ENCODE data around the gene L3MBTL4.
"Not testable (repeated sequence)": the region's sequence is repeated elsewhere in the genome, so short reads cannot be mapped to it uniquely, and the experiment has no call there.

The L3MBTL4 gene

DNA sequence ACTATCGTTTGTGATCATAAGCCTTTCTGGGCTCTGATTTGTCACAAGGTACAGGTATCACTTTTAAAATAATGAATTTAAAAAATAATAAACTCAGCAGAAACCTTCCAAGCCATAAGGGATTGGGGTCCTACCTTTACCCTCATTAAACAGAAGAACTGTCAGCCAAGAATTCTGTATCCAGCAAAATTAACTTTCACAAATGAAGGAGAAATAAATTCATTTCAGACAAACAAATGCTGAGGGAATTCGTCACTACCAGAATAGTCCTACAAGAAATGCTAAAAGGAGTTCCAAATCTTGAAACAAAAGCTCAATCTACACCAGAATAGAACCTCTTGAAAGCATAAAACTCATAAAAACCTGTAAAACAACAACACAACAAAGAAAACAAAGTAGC lies 25.7 kb downstream of the L3MBTL4 start:
- DNase-seq (ENCODE audit: insufficient read length, low spot score) (no peak), FAIRE-seq (no peak)
- TF ChIP-seq POLR2A (IDR thresholded peaks at IDR 0.05; ENCODE audit: low read depth, low read length), result no peak

DNA sequence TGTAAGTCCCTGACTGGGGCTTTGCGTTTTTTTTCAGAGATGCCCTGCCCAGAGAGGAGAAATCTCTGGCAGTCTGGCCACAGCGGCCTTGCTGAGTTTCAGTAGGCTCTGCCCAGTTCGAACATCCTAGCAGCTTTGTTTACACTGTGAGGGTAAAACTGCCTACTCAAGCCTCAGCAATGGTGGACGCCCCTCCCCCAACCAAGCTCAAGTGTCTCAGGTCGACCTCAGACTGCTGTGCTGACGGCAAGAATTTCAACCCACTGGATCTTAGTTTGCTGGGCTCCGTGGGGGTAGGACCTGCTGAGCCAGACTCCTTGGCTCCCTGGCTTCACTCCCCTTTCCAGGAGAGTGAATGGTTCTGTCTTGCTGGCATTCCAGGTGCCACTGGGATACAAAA lies 31.7 kb downstream of the L3MBTL4 start:
- FAIRE-seq, result no peak
- DNase-seq (ENCODE audit: insufficient read length, low spot score), result no peak

GRCh38 chr18:6377473-6377872 lies 37.2 kb downstream of the L3MBTL4 start:
- DNase-seq (ENCODE audit: insufficient read length, low spot score); FAIRE-seq: not testable (repeated sequence)

More for the DNA sequence above, 31.7 kb downstream of the L3MBTL4 start:
- no peak for TF ChIP-seq POLR2A (IDR thresholded peaks at IDR 0.05; ENCODE audit: low read depth, low read length)
- no peak for TF ChIP-seq POLR2AphosphoS5 (IDR thresholded peaks at IDR 0.05; ENCODE audit: low read depth, low read length)
- TF ChIP-seq PAX5 (IDR thresholded peaks at IDR 0.05; ENCODE audit: insufficient read depth, low read length, severe bottlenecking), result no peak
- no peak for TF ChIP-seq POU2F2 (IDR thresholded peaks at IDR 0.05; ENCODE audit: low read depth, low read length)
- no peak for TF ChIP-seq TAF1 (IDR thresholded peaks at IDR 0.05; ENCODE audit: low read depth, low read length)
- TF ChIP-seq SPI1 (IDR thresholded peaks at IDR 0.05; ENCODE audit: low read depth, low read length), result no peak

- FAIRE-seq (no peak), DNase-seq (ENCODE audit: insufficient read length, low spot score) (no peak)
- TF ChIP-seq POLR2AphosphoS5 (IDR thresholded peaks at IDR 0.05; ENCODE audit: low read depth, low read length) (no peak), PAX5 (IDR thresholded peaks at IDR 0.05; ENCODE audit: insufficient read depth, low read length, severe bottlenecking) (no peak), TAF1 (IDR thresholded peaks at IDR 0.05; ENCODE audit: low read depth, low read length) (no peak), SPI1 (IDR thresholded peaks at IDR 0.05; ENCODE audit: low read depth, low read length) (no peak), POU2F2 (IDR thresholded peaks at IDR 0.05; ENCODE audit: low read depth, low read length) (no peak), POLR2A (IDR thresholded peaks at IDR 0.05; ENCODE audit: low read depth, low read length) (no peak)
Observed at GRCh38 chr18:6376433-6377229, 38.1 kb downstream of the L3MBTL4 start.

- no peak for DNase-seq (ENCODE audit: insufficient read length, low spot score)
- no peak for FAIRE-seq
- TF ChIP-seq POLR2AphosphoS5 (IDR thresholded peaks at IDR 0.05; ENCODE audit: low read depth, low read length) (no peak), PAX5 (IDR thresholded peaks at IDR 0.05; ENCODE audit: insufficient read depth, low read length, severe bottlenecking) (no peak), TAF1 (IDR thresholded peaks at IDR 0.05; ENCODE audit: low read depth, low read length) (no peak), POLR2A (IDR thresholded peaks at IDR 0.05; ENCODE audit: low read depth, low read length) (no peak), POU2F2 (IDR thresholded peaks at IDR 0.05; ENCODE audit: low read depth, low read length) (no peak), SPI1 (IDR thresholded peaks at IDR 0.05; ENCODE audit: low read depth, low read length) (no peak)
Observed at GRCh38 chr18:6374935-6375529, 39.7 kb downstream of the L3MBTL4 start.

DNA sequence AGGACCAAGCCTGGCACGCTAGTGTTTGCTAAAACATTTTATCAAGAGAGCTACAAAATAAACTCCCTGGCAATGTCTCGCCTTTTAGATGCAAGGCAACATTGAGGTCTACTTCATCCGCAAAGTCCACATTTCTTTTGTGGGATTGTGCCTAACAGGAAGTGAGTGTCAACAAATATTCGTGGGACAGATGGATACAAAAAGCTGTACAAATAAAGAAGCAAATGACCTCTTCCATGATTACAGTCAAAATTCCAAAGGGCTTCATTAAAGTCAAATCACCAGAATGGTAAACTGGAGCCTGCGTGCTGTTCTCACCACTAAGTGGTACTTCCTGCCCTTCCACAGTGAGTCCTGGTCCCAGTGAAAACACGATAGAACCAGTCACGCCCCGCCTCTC lies 40.4 kb downstream of the L3MBTL4 start:
- no peak for DNase-seq (ENCODE audit: insufficient read length, low spot score)
- FAIRE-seq, result no peak
- no peak for TF ChIP-seq POU2F2 (IDR thresholded peaks at IDR 0.05; ENCODE audit: low read depth, low read length)
- no peak for TF ChIP-seq SPI1 (IDR thresholded peaks at IDR 0.05; ENCODE audit: low read depth, low read length)
- TF ChIP-seq POLR2A (IDR thresholded peaks at IDR 0.05; ENCODE audit: low read depth, low read length), result no peak
- no peak for TF ChIP-seq POLR2AphosphoS5 (IDR thresholded peaks at IDR 0.05; ENCODE audit: low read depth, low read length)
- no peak for TF ChIP-seq PAX5 (IDR thresholded peaks at IDR 0.05; ENCODE audit: insufficient read depth, low read length, severe bottlenecking)
- TF ChIP-seq TAF1 (IDR thresholded peaks at IDR 0.05; ENCODE audit: low read depth, low read length), result no peak

- FAIRE-seq, result no peak
- TF ChIP-seq SPI1 (IDR thresholded peaks at IDR 0.05; ENCODE audit: low read depth, low read length) (no peak), TAF1 (IDR thresholded peaks at IDR 0.05; ENCODE audit: low read depth, low read length) (no peak), POLR2A (IDR thresholded peaks at IDR 0.05; ENCODE audit: low read depth, low read length) (no peak), POLR2AphosphoS5 (IDR thresholded peaks at IDR 0.05; ENCODE audit: low read depth, low read length) (no peak), POU2F2 (IDR thresholded peaks at IDR 0.05; ENCODE audit: low read depth, low read length) (no peak), PAX5 (IDR thresholded peaks at IDR 0.05; ENCODE audit: insufficient read depth, low read length, severe bottlenecking) (no peak)
- DNase-seq (ENCODE audit: insufficient read length, low spot score), result no peak
Observed at GRCh38 chr18:6373187-6373586, 41.5 kb downstream of the L3MBTL4 start.

GRCh38 chr18:6370886-6371635 lies 43.6 kb downstream of the L3MBTL4 start:
- FAIRE-seq, result no peak

DNA sequence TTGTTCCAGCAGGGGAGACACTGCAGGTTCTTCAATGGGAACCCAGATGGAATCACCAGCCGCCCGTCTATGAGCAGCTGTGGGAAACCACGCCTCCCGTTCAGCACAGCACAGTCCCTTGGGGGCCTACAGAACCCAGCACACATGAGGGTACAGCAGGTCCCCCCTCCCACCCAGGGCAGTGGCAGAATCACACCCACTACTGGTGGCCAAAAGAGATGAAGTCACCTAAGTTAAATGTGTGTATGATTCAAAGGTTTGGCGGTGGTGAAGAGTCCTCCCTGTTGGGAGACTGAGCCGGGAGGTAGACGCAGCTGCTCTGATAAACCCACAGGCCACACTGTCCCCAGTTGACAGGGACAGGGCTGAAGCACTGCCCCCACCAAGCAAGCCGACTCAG lies 44.3 kb downstream of the L3MBTL4 start:
- DNase-seq (ENCODE audit: insufficient read length, low spot score), result no peak
- no peak for TF ChIP-seq TAF1 (IDR thresholded peaks at IDR 0.05; ENCODE audit: low read depth, low read length)
- TF ChIP-seq SPI1 (IDR thresholded peaks at IDR 0.05; ENCODE audit: low read depth, low read length), result no peak
- TF ChIP-seq POLR2AphosphoS5 (IDR thresholded peaks at IDR 0.05; ENCODE audit: low read depth, low read length), result no peak
- no peak for TF ChIP-seq POLR2A (IDR thresholded peaks at IDR 0.05; ENCODE audit: low read depth, low read length)
- TF ChIP-seq POU2F2 (IDR thresholded peaks at IDR 0.05; ENCODE audit: low read depth, low read length), result no peak
- TF ChIP-seq PAX5 (IDR thresholded peaks at IDR 0.05; ENCODE audit: insufficient read depth, low read length, severe bottlenecking), result no peak
- FAIRE-seq, result no peak

More at GRCh38 chr18:6370886-6371635, 43.6 kb downstream of the L3MBTL4 start:
- no peak for TF ChIP-seq TAF1 (IDR thresholded peaks at IDR 0.05; ENCODE audit: low read depth, low read length)
- no peak for DNase-seq (ENCODE audit: insufficient read length, low spot score)

GRCh38 chr18:6368017-6368416 lies 46.7 kb downstream of the L3MBTL4 start:
- no peak for FAIRE-seq
- no peak for TF ChIP-seq TAF1 (IDR thresholded peaks at IDR 0.05; ENCODE audit: low read depth, low read length)
- no peak for TF ChIP-seq PAX5 (IDR thresholded peaks at IDR 0.05; ENCODE audit: insufficient read depth, low read length, severe bottlenecking)
- no peak for TF ChIP-seq POU2F2 (IDR thresholded peaks at IDR 0.05; ENCODE audit: low read depth, low read length)
- no peak for TF ChIP-seq POLR2AphosphoS5 (IDR thresholded peaks at IDR 0.05; ENCODE audit: low read depth, low read length)
- no peak for TF ChIP-seq POLR2A (IDR thresholded peaks at IDR 0.05; ENCODE audit: low read depth, low read length)
- no peak for TF ChIP-seq SPI1 (IDR thresholded peaks at IDR 0.05; ENCODE audit: low read depth, low read length)
- DNase-seq (ENCODE audit: insufficient read length, low spot score), result no peak

Data from GM12891 (cell line).